Right renal cortex interstitium (tissue), 3 donors: ENCODE measurements around the gene PTPRD. TPM values are rescaled to one million over a fixed set of nuclear protein-coding genes. Genes with fewer than 3 reads are reported as not detected.
"Not testable (repeated sequence)": the region's sequence is repeated elsewhere in the genome, so short reads cannot be mapped to it uniquely, and the experiment has no call there.

Experiments used
- DNase-seq, 3 donors: peaks; one replicate each; pipeline ENCODE4 v3.0.0-alpha.2; 2013; ENCODE audit warnings: low read depth in 3 of 3, low spot score in 2 of 3
- polyA plus RNA-seq, 3 donors: library from polyadenylated mRNA; unstranded; fragments of 120-200 nt; gene quantifications; one replicate each; pipeline ENCODE4 v1.2.1, GENCODE V29; 2013; ENCODE audit not compliant: insufficient read length in 3 of 3

PTPRD gene
- polyA plus RNA-seq, 3 donors = 92.4 to 109 (median 101) TPM

DNA sequence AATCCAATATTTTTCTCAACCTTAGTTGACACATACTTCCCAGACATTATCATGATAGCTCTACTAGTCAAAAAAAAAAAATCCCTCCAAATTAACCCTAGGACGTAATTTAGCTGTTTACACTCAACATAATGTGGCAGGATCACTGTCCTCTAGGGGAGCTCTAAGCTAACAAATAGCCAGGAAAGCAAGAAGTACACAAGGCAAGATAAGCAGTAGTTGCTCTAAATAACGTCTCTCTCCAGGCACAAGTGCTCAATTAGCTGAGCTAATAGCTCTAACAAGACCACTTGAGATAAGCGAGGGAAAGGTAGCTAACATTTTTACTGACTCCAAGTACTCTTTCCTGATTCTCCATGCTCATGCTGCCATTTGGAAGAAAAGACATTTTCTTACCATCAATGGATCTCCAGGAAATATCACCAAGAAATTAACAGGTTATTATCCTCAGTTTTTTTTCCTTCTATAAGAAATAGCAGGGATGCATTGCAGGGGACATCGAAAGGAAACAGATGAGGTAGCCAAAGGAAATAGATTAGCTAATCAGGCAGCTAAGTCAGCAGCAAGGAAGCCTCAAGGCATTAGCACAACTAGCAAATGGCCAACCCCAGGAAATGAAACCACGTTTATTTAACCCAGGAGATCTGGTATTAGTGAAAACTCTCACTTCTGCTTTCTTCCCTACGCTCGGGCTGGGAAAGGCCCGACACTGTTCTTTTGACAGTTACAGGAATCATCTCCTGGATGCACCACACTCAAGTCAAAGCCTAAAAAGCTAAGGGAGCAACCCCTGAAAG, 614.1 kb downstream of the PTPRD start:
- no peak for DNase-seq

- DNase-seq = no peak
Observed at GRCh38 chr9:9997585-9997984, 615.2 kb downstream of the PTPRD start.

- DNase-seq = no peak
Observed at GRCh38 chr9:9996259-9996658, 616.5 kb downstream of the PTPRD start.

DNA sequence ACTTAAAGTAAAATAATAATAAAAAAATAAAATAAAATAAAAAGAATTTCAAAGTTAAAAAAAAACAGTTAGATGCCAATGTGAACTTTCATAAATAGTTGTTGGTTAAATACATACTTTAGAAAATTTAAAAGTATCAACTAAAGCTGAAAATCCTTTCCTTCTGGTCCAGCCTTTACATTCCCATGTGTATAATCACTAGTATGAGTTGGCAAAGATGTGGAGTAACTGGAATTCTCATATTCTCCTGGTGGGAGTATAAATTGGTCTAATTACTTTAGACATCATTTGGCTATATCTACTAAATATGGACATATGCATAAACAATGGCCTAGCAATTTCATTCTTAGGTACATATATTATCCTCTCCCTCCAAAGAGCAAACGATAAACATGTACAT, 619.9 kb downstream of the PTPRD start:
- no peak for DNase-seq

- DNase-seq = peak in 1 of 3 donors; percentile 10
Observed at GRCh38 chr9:9973062-9973461, 639.7 kb downstream of the PTPRD start.

DNA sequence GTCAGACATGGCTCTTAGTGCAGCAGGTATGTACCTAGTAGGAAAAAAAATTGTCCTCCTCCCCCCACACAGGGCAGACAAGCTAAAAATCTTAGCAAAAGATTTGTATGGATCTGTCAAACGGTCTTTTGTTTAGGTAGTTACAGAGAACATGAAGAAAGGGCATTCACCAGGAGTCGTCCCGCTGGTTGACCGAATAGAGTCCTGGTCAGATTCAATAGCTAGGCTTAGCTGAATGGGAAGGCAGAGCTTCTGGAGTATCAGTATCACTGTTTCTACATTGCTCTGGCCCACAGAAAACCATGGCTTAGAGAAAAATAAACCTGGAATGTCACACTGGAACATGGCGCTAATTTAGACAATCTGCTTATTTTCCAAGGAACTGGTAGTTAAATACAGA, 642.3 kb downstream of the PTPRD start:
- DNase-seq = no peak

GRCh38 chr9:9963841-9964240, 649.0 kb downstream of the PTPRD start:
- no peak for DNase-seq

GRCh38 chr9:9961934-9962333, 650.9 kb downstream of the PTPRD start:
- DNase-seq = no peak

- DNase-seq = no peak
Observed at GRCh38 chr9:9961487-9961886, 651.3 kb downstream of the PTPRD start.

DNA sequence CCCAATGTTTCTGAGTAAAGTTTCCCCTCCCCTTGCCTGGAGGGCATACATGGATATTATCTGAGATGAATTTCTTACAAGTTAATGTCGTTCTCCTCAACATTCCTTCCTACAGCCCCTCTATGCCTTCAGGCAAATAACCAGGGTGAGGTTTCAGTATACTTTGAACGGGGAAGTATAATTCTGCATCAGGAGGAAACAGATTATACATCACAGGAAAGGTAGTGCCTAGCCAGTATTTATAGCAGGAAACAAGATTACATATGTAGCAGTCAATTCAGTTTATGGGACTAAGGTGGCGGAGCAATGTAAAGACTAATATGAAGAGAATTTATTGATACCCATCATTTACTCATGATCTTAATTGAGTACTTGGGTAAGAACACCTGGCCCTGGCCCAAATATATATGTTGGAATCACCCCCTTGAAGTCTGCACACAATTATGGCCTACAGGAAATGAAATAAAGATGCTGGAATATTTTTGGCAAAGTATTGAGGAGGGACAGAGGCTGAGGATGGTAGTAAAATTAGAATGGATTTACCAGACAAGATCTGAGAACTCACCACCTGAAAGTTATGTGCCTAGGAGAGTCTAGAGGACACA, 661.1 kb downstream of the PTPRD start:
- no peak for DNase-seq

GRCh38 chr9:9950813-9951212, 662.0 kb downstream of the PTPRD start:
- no peak for DNase-seq

- DNase-seq = no peak
Observed at GRCh38 chr9:9949978-9950377, 662.8 kb downstream of the PTPRD start.

DNA sequence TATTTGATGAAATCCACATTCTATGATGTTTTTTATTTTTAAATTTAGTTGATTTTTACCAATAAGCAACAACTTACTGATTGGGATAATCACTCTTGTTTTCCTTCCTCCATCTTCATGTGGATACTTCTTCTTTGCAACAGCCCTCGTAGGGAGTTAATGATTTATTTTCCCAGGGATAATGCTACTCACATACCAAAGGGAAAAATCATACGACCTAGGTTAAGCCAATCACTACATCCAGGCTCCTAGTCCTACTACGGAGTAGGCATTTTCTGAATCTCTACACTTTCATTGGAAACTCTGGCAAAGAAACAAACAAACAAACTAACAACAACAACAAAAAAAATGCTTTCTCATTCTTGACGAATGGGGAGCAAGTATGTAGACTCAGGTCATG, 663.4 kb downstream of the PTPRD start:
- no peak for DNase-seq

GRCh38 chr9:9945966-9946365, 666.8 kb downstream of the PTPRD start:
- no peak for DNase-seq

- DNase-seq = peak; percentile 43 to 60 (median 43)
Observed at GRCh38 chr9:9942764-9943424, 669.9 kb downstream of the PTPRD start.

GRCh38 chr9:9938432-9938831, 674.4 kb downstream of the PTPRD start:
- DNase-seq = no peak

GRCh38 chr9:9931464-9931863, 681.3 kb downstream of the PTPRD start:
- DNase-seq = not testable (repeated sequence)

GRCh38 chr9:9924376-9924775, 688.4 kb downstream of the PTPRD start:
- DNase-seq = no peak

GRCh38 chr9:9921805-9922204, 691.0 kb downstream of the PTPRD start:
- no peak for DNase-seq

DNA sequence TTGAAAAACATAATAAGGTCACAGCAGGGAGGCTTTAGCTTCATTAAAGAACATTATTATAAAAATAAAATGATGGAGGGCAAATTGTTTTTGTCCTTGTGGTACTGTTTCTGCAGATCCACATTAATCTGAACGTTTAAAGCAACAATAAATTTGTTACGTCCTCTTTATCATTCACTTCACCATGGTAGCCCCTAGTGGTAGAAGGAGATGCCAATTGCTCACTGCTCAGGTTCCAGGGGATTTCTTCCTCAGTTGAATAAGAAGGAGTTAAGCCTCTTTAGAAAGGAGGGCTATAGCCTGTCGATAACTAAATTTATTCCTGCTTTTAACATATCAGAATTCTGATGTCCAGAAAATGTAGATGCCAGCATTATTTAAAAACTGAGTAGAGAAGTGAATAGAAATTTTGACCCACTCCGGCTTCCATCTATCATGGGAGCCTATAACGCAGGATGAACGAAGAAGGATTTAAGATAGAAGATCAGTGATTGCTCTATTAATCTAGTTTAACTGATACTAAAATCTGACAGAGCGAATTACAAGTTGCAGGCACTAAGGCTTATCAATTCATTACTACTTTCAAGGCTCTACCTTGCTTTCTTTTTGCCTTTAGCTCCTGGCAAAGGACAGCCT, 692.3 kb downstream of the PTPRD start:
- no peak for DNase-seq

DNA sequence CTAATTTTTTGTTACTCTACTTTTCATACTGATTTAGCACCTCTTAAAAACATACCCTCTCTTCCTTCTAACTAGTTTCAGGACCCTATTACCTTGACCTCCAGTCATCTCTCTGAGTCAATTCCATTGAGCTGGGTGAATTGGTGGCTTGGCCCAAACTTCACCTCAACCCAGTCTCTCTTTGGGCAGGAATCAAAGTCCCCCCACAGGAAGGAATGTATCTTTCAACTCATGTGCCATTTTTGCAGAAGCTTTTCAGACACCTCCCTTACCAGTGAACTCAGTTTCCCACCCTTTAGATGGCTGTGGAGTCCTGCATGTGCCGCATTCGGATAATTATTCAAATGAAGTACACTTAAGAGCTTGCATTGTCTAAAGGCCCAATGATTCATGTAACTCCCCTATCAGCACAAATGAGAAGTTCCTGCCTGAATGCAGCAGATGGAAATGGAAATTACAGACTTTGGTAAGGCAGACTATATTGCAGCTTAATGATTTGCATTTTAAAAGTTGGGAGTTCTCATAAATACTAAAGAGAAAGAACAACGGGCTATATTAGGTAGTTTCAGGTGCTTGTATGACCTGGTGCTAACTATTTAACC, 693.5 kb downstream of the PTPRD start:
- DNase-seq = no peak
